Esophagus squamous epithelium (tissue), 4 donors: ENCODE results near the gene KLHL21.

ENCODE experiments used
- POLR2A ChIP-seq, 4 donors: fragments of 450-650 bp; IDR thresholded peaks; one replicate each; pipeline ENCODE4 v1.6.1; 2017; ENCODE audit warnings: antibody characterized with exemption in 4 of 4, mild to moderate bottlenecking in 4 of 4, moderate library complexity in 3 of 4
- TF ChIP-seq, protein P1 (sequence below), 6 experiments: fragments of 450-650 bp in 4 of 6; fragments of 200-600 bp in 2 of 6; sonication (generic) in 2 of 6; IDR thresholded peaks; one replicate each; pipeline ENCODE4 v1.5.1; 2016 to 2019; ENCODE audit warnings: antibody characterized with exemption in 6 of 6, mild to moderate bottlenecking in 4 of 6, moderate library complexity in 4 of 6

DNA sequence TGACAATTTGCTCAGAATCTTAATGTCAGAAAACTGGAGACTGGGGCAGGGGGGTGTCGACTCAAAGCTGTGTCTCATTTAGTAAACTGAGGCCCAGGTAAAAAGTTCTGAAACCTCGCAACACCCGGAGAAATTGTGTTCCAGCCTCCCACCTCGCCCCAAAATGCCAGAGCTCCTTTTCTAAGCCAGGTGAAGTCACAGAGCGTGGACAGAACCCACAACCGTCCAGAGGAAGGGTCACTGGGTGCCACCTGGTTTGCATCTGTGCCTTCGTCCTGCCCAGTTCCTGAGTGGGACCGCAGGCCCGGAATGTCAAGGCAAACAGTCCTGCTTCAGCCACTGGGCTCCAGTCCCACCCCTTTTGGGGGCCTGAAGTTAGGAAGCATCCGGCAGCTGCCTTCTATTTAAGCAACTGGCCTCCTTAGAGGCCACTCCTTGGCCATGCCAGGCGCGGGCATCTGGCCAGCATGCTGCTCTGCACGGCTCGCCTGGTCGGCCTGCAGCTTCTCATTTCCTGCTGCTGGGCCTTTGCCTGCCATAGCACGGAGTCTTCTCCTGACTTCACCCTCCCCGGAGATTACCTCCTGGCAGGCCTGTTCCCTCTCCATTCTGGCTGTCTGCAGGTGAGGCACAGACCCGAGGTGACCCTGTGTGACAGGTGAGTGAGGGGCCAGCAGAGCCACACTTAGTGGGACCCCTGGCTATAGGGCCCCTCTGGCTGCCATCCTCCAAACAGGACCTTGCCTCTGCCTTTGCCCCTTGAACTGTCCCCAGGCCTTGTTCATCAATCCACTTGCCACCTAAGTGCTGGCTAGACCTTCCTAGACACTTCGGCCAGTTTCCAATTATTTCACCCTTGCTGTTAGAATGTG is 47.5 kb downstream of the KLHL21 start, which contains the start of gene TAS1R1:
- no peak for TF ChIP-seq POLR2A (IDR thresholded peaks at IDR 0.05)
- TF ChIP-seq, protein P1, sequence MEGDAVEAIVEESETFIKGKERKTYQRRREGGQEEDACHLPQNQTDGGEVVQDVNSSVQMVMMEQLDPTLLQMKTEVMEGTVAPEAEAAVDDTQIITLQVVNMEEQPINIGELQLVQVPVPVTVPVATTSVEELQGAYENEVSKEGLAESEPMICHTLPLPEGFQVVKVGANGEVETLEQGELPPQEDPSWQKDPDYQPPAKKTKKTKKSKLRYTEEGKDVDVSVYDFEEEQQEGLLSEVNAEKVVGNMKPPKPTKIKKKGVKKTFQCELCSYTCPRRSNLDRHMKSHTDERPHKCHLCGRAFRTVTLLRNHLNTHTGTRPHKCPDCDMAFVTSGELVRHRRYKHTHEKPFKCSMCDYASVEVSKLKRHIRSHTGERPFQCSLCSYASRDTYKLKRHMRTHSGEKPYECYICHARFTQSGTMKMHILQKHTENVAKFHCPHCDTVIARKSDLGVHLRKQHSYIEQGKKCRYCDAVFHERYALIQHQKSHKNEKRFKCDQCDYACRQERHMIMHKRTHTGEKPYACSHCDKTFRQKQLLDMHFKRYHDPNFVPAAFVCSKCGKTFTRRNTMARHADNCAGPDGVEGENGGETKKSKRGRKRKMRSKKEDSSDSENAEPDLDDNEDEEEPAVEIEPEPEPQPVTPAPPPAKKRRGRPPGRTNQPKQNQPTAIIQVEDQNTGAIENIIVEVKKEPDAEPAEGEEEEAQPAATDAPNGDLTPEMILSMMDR (IDR thresholded peaks at IDR 0.05): no peak
